GM18519 (cell line): ENCODE results near the gene ALPG.

Source experiments
- ATAC-seq: cut with Tn5 transposase; IDR thresholded peaks from one replicate; pipeline ENCODE4 v1.9.1; 2021; ENCODE audit warnings: mild to moderate bottlenecking, moderate library complexity; ENCODE audit not compliant: unreplicated experiment, low FRiP score

Gene ALPG

GRCh38 chr2:232456296-232457120 is 49.9 kb downstream of the ALPG start:
- no peak for ATAC-seq

DNA sequence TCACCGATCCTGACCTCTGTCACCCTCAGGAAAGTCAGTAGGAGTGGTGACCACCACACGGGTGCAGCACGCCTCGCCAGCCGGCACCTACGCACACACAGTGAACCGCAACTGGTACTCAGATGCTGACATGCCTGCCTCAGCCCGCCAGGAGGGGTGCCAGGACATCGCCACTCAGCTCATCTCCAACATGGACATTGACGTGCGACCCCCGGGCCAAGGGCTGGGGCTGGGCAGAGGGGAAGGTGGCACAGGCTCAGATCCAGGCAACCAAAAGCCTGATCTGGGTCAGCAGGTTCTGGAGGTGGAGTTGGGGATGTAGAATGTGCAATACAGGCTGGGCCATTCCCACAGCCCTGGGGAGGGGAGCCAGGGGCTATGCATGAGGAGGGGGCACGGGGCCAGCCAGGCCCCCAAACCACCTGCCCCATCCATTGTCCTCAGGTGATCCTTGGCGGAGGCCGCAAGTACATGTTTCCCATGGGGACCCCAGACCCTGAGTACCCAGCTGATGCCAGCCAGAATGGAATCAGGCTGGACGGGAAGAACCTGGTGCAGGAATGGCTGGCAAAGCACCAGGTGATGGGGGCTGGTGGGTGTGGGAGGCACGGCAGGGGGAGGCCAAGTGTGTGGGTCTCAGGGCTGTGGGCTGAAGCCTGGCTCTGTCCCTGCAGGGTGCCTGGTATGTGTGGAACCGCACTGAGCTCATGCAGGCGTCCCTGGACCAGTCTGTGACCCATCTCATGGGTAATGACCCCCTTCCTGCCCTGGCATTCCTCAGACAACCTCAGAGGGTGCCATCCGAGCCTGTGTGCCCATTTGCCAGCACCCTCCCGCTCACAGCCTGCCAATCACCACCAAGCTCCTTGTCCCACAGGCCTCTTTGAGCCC is 50.7 kb downstream of the ALPG start:
- no peak for ATAC-seq

DNA sequence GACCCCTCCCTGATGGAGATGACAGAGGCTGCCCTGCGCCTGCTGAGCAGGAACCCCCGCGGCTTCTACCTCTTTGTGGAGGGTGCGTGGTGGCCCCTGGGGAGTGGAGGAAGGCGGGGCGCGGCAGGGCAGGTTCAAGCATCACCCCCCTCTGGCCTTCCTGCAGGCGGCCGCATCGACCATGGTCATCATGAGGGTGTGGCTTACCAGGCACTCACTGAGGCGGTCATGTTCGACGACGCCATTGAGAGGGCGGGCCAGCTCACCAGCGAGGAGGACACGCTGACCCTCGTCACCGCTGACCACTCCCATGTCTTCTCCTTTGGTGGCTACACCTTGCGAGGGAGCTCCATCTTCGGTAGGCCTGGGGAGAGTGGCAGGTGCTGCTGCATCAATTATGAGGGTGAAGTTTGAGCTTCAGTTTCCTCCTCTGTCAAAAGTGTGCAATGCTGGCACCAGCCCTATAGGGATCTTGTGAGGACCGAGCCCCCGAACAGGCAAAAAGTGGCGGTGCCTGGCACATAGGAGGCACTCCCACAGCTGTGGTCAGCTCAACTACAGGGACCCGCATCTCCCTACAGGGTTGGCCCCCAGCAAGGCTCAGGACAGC is 51.5 kb downstream of the ALPG start:
- ATAC-seq = no peak

GRCh38 chr2:232458661-232459418 is 52.2 kb downstream of the ALPG start:
- no peak for ATAC-seq

DNA sequence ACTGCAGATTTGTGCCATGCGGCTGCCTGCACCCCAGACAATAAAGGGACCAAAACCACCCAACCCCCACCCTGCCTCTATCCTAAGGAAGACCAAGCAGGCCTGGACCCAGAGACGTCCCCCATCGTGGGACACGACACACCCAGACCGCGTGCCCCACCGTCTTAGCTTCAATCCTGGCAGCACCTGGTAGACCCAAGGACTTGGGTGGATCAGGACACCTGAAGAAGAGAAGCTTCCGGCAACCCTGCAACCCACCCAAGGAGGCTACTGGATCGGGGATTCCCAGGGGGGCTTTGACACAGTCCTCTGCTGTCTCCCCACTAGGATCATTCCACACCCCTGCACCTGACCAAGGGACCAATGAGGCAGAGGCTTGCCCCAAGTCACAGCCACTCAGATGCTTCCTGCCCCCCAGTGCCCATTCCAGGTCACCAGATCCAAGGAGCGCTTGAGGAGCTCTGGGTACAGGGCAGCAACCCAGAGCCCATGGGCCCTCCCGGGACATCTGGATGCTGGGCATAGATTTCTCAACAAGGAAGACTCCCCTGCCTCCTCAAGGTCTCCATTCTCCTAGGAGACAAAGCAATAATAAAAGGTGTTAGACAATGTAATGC is 52.9 kb downstream of the ALPG start:
- ATAC-seq = no peak

DNA sequence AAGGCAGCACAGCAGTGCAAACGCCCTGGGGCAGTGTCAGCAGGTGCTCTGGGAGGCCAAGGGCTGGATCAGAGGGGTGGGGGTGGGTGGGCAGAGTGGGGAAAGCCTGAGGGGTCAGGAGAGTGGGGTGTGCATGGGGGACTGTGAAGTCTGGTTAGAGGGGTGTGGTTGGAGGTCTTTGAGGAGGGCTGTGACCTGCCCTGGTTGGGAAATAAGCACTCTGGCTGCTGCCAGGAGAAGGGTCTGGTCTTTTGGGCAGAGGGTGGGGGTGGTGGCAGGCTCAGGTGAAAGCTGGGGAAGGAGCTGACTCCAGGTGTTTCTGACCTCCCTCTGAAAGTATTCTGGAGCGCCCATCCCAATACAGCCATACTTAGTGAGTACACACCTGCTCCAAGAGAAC is 53.5 kb downstream of the ALPG start:
- no peak for ATAC-seq
